HG03196 (cell line): ENCODE results near the gene ALDH4A1.

ENCODE experiments used
- ATAC-seq: cut with Tn5 transposase; IDR thresholded peaks from one replicate; pipeline ENCODE4 v1.9.1; 2021; ENCODE audit not compliant: unreplicated experiment

Gene ALDH4A1

DNA sequence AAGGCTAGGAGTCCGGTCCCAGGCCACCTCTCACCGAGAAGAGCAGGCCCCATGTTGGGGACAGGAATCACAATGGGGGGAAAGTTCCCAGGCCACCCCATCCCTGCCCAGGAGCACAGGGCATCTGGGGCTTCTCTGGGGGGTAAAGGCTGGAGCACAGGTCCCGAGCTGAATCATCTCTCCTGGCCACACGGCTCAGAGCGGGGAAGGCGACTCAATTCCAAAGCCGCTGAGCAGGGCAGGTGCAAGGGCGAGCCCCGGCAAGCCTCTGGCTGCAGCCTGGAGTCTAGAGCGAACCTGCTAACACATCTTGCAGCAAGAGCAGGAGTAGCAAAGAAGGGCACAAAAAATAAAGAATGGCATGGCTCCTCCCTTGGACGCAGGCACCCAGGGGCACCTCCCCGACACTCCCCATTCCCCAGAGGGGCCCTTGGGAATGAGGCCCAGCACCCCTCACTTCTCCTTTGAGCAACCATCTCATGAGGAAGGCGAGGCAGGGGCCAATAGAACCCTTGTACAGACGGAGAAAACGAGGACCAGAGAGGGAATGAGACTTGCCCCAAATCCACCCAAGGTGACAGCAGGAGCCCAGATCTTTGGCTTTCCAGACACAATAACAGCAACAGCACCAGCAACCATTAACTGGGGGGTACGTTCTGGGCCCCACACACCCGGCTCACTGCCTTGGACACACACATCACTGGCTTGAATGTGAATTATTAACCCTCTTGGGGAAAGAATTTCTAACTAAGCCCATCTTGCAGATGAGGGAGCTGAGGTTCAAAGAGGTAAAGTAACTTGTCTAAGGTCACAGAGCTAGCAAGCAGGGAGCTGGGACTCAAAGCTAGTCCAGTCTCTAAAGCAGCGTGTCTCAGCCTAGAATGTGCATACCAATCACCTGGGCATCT is 20.7 kb upstream of the ALDH4A1 start:
- ATAC-seq, result no peak

DNA sequence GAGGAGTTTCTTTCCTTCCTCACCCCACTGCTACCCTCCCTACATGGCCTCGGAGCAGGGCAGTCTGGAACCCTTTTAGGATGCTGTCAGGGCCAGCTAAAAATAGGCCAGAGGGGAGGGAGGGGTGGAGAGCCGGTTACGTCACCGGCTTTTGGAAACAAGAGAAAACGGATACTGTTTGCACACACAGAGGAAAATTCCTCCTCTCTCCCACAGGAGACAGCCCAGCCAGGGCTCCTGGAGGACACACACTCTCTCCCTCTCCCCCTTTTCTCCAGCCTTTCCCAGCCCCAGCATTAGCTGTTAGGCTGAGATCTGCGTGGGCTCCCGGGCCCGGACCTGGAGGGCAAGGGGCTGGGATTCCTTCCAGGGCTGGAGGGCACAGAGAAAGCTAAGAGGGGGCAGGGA is 20.0 kb upstream of the ALDH4A1 start:
- ATAC-seq, result no peak

GRCh38 chr1:18921516-18922251 is 19.3 kb upstream of the ALDH4A1 start:
- ATAC-seq, result no peak

- ATAC-seq, result no peak
These were observed 18.6 kb upstream of the ALDH4A1 start for GRCh38 chr1:18920931-18921330.

DNA sequence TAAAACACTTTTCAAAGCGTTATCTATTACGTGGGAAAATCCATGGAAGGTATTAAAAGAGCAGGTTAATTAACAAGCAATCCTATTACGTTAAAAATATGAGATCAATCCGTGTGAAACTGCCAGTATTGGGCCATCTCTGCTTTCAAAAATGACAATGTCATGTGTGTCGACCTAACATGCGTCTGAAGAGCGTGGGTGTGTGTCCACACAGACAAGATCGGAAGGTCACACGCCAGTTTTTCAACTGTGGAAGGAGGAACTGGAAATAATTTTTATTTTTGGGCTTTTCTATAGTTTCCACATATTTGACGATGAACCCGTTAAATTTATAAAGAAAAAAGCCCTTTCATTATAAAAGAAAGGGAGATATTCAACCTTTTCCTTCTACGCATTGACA is 17.6 kb upstream of the ALDH4A1 start:
- ATAC-seq, result no peak

GRCh38 chr1:18919197-18919905 is 17.0 kb upstream of the ALDH4A1 start:
- no peak for ATAC-seq

- ATAC-seq, result no peak
These were observed 16.1 kb upstream of the ALDH4A1 start for GRCh38 chr1:18918417-18918816.

DNA sequence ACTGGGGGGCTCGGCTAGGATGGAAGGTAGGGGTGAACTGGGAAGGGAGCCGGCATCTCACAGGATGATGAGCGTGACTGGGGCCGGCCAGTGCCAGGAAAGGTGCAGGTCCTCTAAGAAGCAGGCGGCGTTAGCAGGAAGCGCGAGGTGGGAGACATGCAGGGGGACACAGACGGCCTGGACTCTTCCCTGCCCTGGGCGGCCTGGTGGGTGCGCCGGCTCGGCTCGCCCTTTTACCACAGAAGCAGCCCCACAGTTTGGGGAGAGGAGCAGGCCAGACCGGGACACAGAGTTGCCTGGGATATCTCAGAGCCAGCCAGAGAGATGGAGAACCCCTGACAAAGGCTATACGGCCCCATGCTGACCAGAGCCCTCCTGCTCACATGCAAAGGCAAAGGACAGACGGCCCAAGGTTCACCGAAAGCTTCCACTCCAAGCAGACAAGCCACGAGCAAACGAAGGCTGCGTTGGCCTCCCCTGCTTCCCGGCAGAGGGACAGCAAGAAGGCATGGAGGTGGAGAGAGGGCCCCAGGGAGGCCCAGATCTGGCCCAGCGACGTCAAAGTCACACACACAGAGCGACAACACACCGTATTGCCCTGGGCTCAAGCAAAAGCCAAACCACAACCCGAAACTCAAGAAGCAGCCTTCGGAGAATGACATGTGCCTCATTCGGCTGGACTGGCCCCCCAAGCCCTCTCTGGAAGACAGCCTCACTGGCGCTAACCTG is 14.9 kb upstream of the ALDH4A1 start:
- ATAC-seq, result no peak

- no peak for ATAC-seq
These were observed 13.0 kb upstream of the ALDH4A1 start for GRCh38 chr1:18915341-18915740.

DNA sequence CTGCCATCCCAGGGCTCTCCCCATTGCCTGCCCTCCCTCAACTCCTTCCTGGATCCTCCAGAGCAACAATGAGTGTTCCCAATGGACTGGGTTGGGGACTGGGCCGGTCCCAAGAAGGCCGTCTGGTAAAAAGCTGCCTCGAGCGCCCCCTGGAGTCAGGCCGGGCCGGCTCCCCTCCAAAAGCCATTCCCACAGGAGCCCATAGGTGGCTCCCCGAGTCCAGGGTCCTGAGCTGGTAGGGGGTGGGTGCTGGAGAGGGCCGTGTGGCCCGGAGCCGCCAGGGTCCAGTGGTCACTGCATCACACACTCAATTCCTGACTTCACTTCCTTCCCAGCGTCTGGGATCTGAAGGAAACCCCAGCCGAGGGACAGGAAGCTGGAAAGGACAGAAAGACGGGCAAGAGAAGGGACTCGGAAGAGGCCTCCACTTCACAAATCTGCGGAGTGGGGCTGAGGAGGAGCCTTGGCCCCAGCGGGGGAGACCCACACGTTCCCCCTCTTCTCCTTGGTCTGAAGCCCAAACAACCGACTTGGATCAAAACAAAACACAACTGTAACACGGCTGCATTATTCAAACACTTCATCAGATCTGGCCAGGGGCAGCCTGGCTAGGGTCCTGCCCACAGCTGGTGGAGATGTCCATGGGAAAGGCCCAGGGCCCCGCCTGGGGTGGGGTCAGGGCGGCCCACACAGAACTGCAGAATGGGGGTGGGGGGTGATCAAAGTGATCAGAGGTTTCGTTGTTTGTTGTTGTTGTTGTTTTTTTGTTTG is 10.9 kb upstream of the ALDH4A1 start:
- ATAC-seq, result no peak

GRCh38 chr1:18912550-18912949 is 10.2 kb upstream of the ALDH4A1 start:
- ATAC-seq, result no peak

GRCh38 chr1:18908911-18909771 is 6.8 kb upstream of the ALDH4A1 start:
- ATAC-seq, result no peak

GRCh38 chr1:18907917-18908845 is 5.8 kb upstream of the ALDH4A1 start:
- ATAC-seq, result no peak

GRCh38 chr1:18907021-18907916 is 4.9 kb upstream of the ALDH4A1 start:
- ATAC-seq, result no peak

GRCh38 chr1:18903291-18903756 is 969 bp upstream of the ALDH4A1 start:
- ATAC-seq, result no peak

- ATAC-seq, result no peak
These were observed 318 bp downstream of the ALDH4A1 start for GRCh38 chr1:18901952-18902522.
